CD4-positive, alpha-beta memory T cell (primary cell): Measurements from ENCODE around the gene MRC1. TPM values are rescaled to one million over a fixed set of nuclear protein-coding genes. Genes with fewer than 3 reads are reported as not detected.
A peak's percentile ranks its signal among the peaks of the same experiment; 100 is the strongest.

Experiments
- CTCF ChIA-PET: fragments of 350-600 bp; sonication (Branson Sonifier 250); formaldehyde crosslinking; loops from one replicate; lab custom pipeline; 2021; ENCODE audit warnings: inconsistent platforms; ENCODE audit not compliant: partially characterized antibody; lab: Charles Lee
- POLR2A ChIA-PET: fragments of 350-600 bp; sonication (Branson Sonifier 250); formaldehyde crosslinking; loops from one replicate; lab custom pipeline; 2021; ENCODE audit not compliant: partially characterized antibody; lab: Charles Lee
- DNase-seq, 5 donors: peaks; one replicate each; pipeline versions ENCODE4 v3.0.0 to v3.0.0-alpha.2; 2020 to 2022; ENCODE audit warnings: mixed read lengths in 1 of 5
- H3K27ac ChIP-seq: one replicate; pipeline ENCODE4 v1.7.0; 2013; ENCODE audit warnings: low read depth, low read length
- H3K27me3 ChIP-seq: 2 replicates; pipeline ENCODE4 v1.7.0; 2013; ENCODE audit warnings: mild to moderate bottlenecking, low read length, moderate library complexity; ENCODE audit not compliant: insufficient read depth
- H3K36me3 ChIP-seq: 2 replicates; pipeline ENCODE4 v1.7.0; 2013; ENCODE audit warnings: mild to moderate bottlenecking, low read length, moderate library complexity; ENCODE audit not compliant: insufficient read depth
- H3K4me1 ChIP-seq: 2 replicates; pipeline ENCODE4 v1.7.0; 2013; ENCODE audit warnings: mild to moderate bottlenecking, low read length, moderate library complexity; ENCODE audit not compliant: insufficient read depth
- H3K4me3 ChIP-seq, 2 donors: one replicate each; pipeline ENCODE4 v1.7.0; 2013; ENCODE audit warnings: low read length in 2 of 2, mild to moderate bottlenecking in 1 of 2
- H3K9me3 ChIP-seq, 2 donors: one replicate each; pipeline ENCODE4 v1.7.0; 2013; ENCODE audit warnings: low read length in 2 of 2, control low read depth in 1 of 2; ENCODE audit not compliant: control insufficient read depth in 1 of 2
- H3K27ac Mint-ChIP-seq, 7 donors: one replicate each; pipeline ENCODE4 v1.8.0; 2020 to 2021; ENCODE audit warnings: mixed read lengths in 7 of 7, mild to moderate bottlenecking in 6 of 7, inconsistent platforms in 3 of 7, moderate library complexity in 3 of 7
- H3K27me3 Mint-ChIP-seq, 2 donors: one replicate each; pipeline ENCODE4 v1.8.0; 2020 to 2021; ENCODE audit warnings: mixed read lengths in 2 of 2
- H3K36me3 Mint-ChIP-seq, 2 donors: one replicate each; pipeline ENCODE4 v1.8.0; 2020 to 2021; ENCODE audit warnings: mixed read lengths in 2 of 2, inconsistent platforms in 1 of 2, mild to moderate bottlenecking in 1 of 2
- H3K4me1 Mint-ChIP-seq, 4 donors: one replicate each; pipeline ENCODE4 v1.8.0; 2020 to 2021; ENCODE audit warnings: mixed read lengths in 4 of 4, mild to moderate bottlenecking in 1 of 4
- H3K4me3 Mint-ChIP-seq, 8 donors: one replicate each; pipeline ENCODE4 v1.8.0; 2020 to 2021; ENCODE audit warnings: mixed read lengths in 8 of 8, mild to moderate bottlenecking in 7 of 8, moderate library complexity in 6 of 8, inconsistent platforms in 3 of 8
- H3K9me3 Mint-ChIP-seq, 8 donors: one replicate each; pipeline ENCODE4 v1.8.0; 2020 to 2021; ENCODE audit warnings: mixed read lengths in 8 of 8, mild to moderate bottlenecking in 5 of 8, inconsistent platforms in 3 of 8, moderate library complexity in 1 of 8
- intact Hi-C: fragments of 100-400 bp; cut with micrococcal nuclease; formaldehyde crosslinking; loops from one replicate; pipeline ENCODE4 v1.15.1; 2023
- polyA plus RNA-seq, 2 donors: library from polyadenylated mRNA; unstranded; fragments of 300-500 nt; fragmentation: Illumina TruSeq; gene quantifications; one replicate each; pipeline ENCODE4 v1.2.3, GENCODE V29; 2021
- total RNA-seq, 2 experiments: library from RNA; stranded (reverse); gene quantifications; one replicate each; pipeline ENCODE4 v1.2.3, GENCODE V29; 2021

MRC1 gene
- total and polyA plus RNA-seq, 4 experiments from 2014 or later, result 0.07 to 2.3 (median 1.9) TPM; not detected in 1

- H3K4me3 Mint-ChIP-seq, result no peak overlapping the region
- H3K4me1 Mint-ChIP-seq, result no peaks in the 10 kb centered on the region
- H3K27me3 Mint-ChIP-seq, result no peaks in the 10 kb centered on the region
- no peak for DNase-seq
- H3K9me3 Mint-ChIP-seq, result no peaks in the 10 kb centered on the region
- Histone ChIP-seq H3K27me3 (no peaks in the 10 kb centered on the region), H3K9me3 (no peaks in the 10 kb centered on the region), H3K36me3 (no peaks in the 10 kb centered on the region), H3K4me3 (no peak overlapping the region), H3K4me1 (no peaks in the 10 kb centered on the region), H3K27ac (no peak overlapping the region)
- H3K36me3 Mint-ChIP-seq, result no peaks in the 10 kb centered on the region
- no peak overlapping the region for H3K27ac Mint-ChIP-seq
- ChIA-PET POLR2A (no interaction called here), CTCF (no interaction called here)
- intact Hi-C loops, result no loop called here
These were observed 13.1 kb upstream of the MRC1 start for GRCh38 chr10:17795813-17796594.

GRCh38 chr10:17801507-17801906, 7.6 kb upstream of the MRC1 start:
- Histone ChIP-seq H3K4me1 (no peaks in the 10 kb centered on the region), H3K27me3 (no peaks in the 10 kb centered on the region), H3K36me3 (no peaks in the 10 kb centered on the region), H3K4me3 (no peak overlapping the region), H3K27ac (no peak overlapping the region), H3K9me3 (no peaks in the 10 kb centered on the region)
- CTCF ChIA-PET, result no interaction called here
- Mint-ChIP-seq H3K27ac (no peak overlapping the region), H3K27me3 (peaks cover 0 to 2% of the 10 kb centered on the region in 2 donors), H3K4me3 (no peak overlapping the region), H3K9me3 (peaks cover 0 to 8% (median 0%) of the 10 kb centered on the region in 8 donors), H3K4me1 (no peaks in the 10 kb centered on the region), H3K36me3 (no peaks in the 10 kb centered on the region)
- DNase-seq, result no peak
- intact Hi-C loops, result no loop called here
- POLR2A ChIA-PET, result no interaction called here

- H3K9me3 Mint-ChIP-seq, result peaks cover 0 to 8% (median 0%) of the 10 kb centered on the region in 8 donors
- POLR2A ChIA-PET, result no interaction called here
These were observed 6.8 kb upstream of the MRC1 start for GRCh38 chr10:17802350-17802749.

DNA sequence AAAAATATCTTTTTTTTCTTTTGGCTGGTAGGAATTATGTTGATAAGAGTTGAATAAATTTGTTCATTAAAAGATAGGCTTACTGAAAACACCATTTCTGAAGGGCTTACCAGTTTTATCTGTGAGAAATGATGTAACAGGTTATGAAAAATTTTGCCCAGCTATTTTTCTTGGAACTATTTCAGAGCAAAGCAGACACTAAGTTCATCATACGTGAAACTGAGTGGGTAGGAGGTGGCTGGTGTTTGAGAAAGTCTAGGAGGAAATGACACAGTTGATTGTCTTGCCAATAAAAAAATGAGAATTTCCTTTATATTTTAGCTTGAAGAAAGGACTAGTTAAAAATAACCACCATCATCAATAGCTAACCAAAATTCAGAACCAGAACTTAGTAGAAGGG, 6.2 kb upstream of the MRC1 start:
- H3K27ac Mint-ChIP-seq, result no peak overlapping the region
- Histone ChIP-seq H3K36me3 (no peaks in the 10 kb centered on the region), H3K27me3 (no peaks in the 10 kb centered on the region), H3K9me3 (no peaks in the 10 kb centered on the region), H3K4me1 (no peaks in the 10 kb centered on the region), H3K27ac (no peak overlapping the region), H3K4me3 (no peak overlapping the region)
- CTCF ChIA-PET, result no interaction called here
- no peak for DNase-seq
- POLR2A ChIA-PET, result no interaction called here
- H3K9me3 Mint-ChIP-seq, result peaks cover 0 to 8% (median 0%) of the 10 kb centered on the region in 8 donors
- H3K4me3 Mint-ChIP-seq, result no peak overlapping the region
- peaks cover 0 to 2% of the 10 kb centered on the region in 2 donors for H3K27me3 Mint-ChIP-seq
- H3K36me3 Mint-ChIP-seq, result no peaks in the 10 kb centered on the region
- intact Hi-C loops, result no loop called here
- H3K4me1 Mint-ChIP-seq, result no peaks in the 10 kb centered on the region

More at GRCh38 chr10:17802350-17802749, 6.8 kb upstream of the MRC1 start:
- H3K4me1 ChIP-seq, result no peaks in the 10 kb centered on the region
- no peaks in the 10 kb centered on the region for H3K36me3 ChIP-seq
- Mint-ChIP-seq H3K4me1 (no peaks in the 10 kb centered on the region), H3K4me3 (no peak overlapping the region), H3K27me3 (peaks cover 0 to 2% of the 10 kb centered on the region in 2 donors), H3K36me3 (no peaks in the 10 kb centered on the region), H3K27ac (no peak overlapping the region)
- DNase-seq, result no peak
- H3K9me3 ChIP-seq, result no peaks in the 10 kb centered on the region
- intact Hi-C loops, result no loop called here
- CTCF ChIA-PET, result no interaction called here
- H3K27ac ChIP-seq, result no peak overlapping the region
- H3K4me3 ChIP-seq, result no peak overlapping the region
- no peaks in the 10 kb centered on the region for H3K27me3 ChIP-seq

DNA sequence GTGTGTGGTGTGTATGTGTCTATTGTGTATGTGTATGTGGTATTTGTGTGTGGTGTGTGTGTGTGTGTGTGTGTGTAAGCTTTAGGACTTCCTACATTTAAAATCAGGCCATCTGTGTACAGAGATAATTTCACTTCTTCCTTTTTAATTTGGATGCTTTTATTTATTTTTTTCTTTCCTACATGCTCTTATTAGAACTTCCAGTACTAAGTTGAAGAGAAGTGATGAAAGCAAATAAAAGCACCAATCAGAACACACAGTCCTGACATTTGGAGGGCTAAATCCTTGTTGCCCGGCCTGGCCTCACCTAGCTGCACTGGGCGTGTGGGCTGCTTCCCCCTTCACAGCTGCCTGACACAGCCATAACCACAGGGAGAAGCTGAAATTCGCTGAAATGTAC, 3.8 kb upstream of the MRC1 start:
- Mint-ChIP-seq H3K4me3 (no peak overlapping the region), H3K27ac (no peak overlapping the region), H3K9me3 (peaks cover 0 to 8% (median 0%) of the 10 kb centered on the region in 8 donors), H3K27me3 (peaks cover 7 to 8% of the 10 kb centered on the region in 2 donors), H3K4me1 (peaks cover 0 to 6% (median 2%) of the 10 kb centered on the region in 4 donors), H3K36me3 (no peaks in the 10 kb centered on the region)
- H3K9me3 ChIP-seq, result no peaks in the 10 kb centered on the region
- intact Hi-C loops, result no loop called here
- no peak overlapping the region for H3K27ac ChIP-seq
- no peaks in the 10 kb centered on the region for H3K36me3 ChIP-seq
- H3K27me3 ChIP-seq, result no peaks in the 10 kb centered on the region
- no peak for DNase-seq
- H3K4me1 ChIP-seq, result no peaks in the 10 kb centered on the region
- POLR2A ChIA-PET, result no interaction called here
- H3K4me3 ChIP-seq, result no peak overlapping the region
- CTCF ChIA-PET, result no interaction called here

DNA sequence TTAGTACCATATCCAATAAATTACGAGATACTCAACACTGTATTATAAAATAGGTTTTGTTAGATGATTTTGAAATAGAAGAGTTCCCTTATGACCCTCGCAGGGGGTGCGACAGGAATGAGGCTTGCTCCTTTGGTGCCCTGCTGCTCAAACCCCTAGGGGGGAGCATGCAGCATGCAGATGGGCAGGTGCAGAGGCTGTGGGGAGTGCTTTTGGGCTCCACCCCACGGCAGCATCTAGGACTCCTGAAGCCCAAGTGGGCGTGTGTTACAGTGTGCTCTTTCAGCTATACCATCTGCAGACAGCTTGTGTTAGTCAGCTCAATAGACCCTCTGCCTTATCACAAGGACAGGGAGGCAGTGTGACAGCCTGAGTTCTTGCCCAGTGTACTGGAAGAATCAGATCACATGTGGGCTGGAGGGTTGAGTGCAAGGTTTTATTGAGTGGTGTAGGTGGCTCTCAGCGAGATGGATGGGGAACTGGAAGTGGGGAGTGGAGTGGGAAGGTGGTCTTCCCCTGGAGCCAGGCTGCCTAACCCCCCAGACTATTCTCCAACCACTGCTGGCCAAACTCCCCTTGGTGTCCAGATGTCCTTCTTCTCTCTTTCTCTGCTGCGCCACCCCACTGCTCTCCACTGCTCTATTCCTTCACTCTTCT, 3.1 kb upstream of the MRC1 start:
- ChIA-PET POLR2A (no interaction called here), CTCF (no interaction called here)
- peak in 1 of 5 donors; percentile 1 for DNase-seq
- H3K27me3 ChIP-seq, result no peaks in the 10 kb centered on the region
- H3K36me3 ChIP-seq, result no peaks in the 10 kb centered on the region
- no peak overlapping the region for H3K4me3 ChIP-seq
- H3K9me3 ChIP-seq, result no peaks in the 10 kb centered on the region
- H3K27ac ChIP-seq, result no peak overlapping the region
- Mint-ChIP-seq H3K4me3 (no peak overlapping the region), H3K9me3 (peaks cover 0 to 8% (median 0%) of the 10 kb centered on the region in 8 donors), H3K36me3 (no peaks in the 10 kb centered on the region), H3K27ac (no peak overlapping the region), H3K27me3 (peaks cover 9 to 14% of the 10 kb centered on the region in 2 donors), H3K4me1 (peaks cover 0 to 6% (median 2%) of the 10 kb centered on the region in 4 donors)
- H3K4me1 ChIP-seq, result no peaks in the 10 kb centered on the region
- intact Hi-C loops, result no loop called here

GRCh38 chr10:17811146-17811865, 2.2 kb downstream of the MRC1 start:
- Mint-ChIP-seq H3K4me1 (peaks cover 0 to 6% (median 2%) of the 10 kb centered on the region in 4 donors), H3K36me3 (no peaks in the 10 kb centered on the region), H3K9me3 (peaks cover 0 to 2% (median 0%) of the 10 kb centered on the region in 8 donors), H3K4me3 (no peak overlapping the region), H3K27ac (no peak overlapping the region), H3K27me3 (peaks cover 12 to 24% of the 10 kb centered on the region in 2 donors)
- Histone ChIP-seq H3K4me1 (no peaks in the 10 kb centered on the region), H3K27me3 (peaks cover 3% of the 10 kb centered on the region), H3K4me3 (no peak overlapping the region), H3K36me3 (no peaks in the 10 kb centered on the region), H3K9me3 (no peaks in the 10 kb centered on the region), H3K27ac (no peak overlapping the region)
- intact Hi-C loops, result no loop called here
- DNase-seq, result no peak
- ChIA-PET CTCF (no interaction called here), POLR2A (no interaction called here)
